Measurements from ENCODE around the gene TBC1D24.
A peak's percentile ranks its signal among the peaks of the same experiment; 100 is the strongest.

The TBC1D24 gene

DNA sequence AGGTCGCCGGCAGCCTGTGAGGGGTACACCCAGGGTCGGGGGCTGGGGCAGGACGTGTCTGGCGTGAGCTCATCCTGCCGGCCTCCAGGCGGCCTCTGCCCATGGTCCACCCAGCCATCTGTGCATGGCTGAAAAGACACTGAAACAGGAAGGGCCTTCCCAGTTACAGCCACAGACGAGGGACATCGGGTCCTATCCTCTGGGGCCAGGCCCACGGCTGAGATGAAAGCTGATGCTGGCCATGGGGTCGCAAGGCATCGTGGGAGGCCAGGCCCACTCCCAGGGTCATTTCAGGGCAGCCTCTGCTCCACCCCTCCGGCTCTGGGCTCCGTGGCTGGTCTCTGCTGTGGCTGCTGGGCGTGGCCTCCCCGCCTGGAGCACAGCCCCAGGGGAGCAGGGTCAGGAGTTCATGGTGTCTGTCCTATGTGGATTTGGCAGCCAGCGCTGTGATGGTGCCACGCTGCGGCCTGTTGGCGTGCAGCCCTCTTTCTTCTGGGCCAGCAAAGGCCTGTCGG is 22.2 kb downstream of the TBC1D24 start:
- peak; percentile 29; the same call in 1 of the 2 replicates for TF ChIP-seq ZFX (IDR thresholded peaks at IDR 0.05)
- TF ChIP-seq, protein P1, sequence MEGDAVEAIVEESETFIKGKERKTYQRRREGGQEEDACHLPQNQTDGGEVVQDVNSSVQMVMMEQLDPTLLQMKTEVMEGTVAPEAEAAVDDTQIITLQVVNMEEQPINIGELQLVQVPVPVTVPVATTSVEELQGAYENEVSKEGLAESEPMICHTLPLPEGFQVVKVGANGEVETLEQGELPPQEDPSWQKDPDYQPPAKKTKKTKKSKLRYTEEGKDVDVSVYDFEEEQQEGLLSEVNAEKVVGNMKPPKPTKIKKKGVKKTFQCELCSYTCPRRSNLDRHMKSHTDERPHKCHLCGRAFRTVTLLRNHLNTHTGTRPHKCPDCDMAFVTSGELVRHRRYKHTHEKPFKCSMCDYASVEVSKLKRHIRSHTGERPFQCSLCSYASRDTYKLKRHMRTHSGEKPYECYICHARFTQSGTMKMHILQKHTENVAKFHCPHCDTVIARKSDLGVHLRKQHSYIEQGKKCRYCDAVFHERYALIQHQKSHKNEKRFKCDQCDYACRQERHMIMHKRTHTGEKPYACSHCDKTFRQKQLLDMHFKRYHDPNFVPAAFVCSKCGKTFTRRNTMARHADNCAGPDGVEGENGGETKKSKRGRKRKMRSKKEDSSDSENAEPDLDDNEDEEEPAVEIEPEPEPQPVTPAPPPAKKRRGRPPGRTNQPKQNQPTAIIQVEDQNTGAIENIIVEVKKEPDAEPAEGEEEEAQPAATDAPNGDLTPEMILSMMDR (conservative IDR thresholded peaks at IDR 0.05) = no peak
- peak overlapping the region; percentile 85 for H3K27ac ChIP-seq

DNA sequence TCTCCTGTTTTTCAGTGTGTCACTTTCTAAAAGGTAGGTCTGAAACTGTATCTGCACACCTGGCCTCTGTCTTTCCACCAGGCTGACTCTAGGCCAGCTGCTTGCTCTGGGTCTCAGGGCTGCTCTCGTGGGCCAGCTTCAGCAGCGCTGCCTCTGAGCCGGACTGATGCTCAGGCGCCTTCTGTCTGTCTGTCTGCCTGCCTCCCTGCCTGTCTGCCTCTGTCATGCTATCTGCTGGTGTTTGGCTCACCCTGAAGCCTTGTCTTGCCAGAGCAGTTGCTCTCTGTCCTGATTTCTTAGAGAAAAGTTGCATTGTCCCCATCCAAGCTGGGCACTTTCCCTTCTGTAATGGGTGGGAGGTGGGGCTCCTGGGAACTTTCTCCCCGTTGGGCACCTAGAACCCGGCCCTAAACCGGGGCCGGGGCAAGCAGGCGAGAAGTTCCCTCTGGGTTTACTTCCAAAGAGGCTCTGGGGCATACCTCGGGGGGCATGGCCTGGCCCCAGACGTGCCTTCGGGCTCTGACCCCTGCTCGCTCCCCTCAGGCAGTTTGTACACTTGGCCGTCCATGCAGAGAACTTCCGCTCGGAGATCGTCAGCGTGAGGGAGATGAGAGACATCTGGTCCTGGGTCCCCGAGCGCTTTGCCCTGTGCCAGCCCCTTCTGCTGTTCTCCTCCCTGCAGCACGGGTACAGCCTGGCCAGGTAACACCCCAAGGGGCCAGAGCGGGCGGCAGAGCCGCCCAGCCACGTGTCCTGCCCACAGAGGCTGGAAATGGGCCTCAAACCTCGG is 23.0 kb downstream of the TBC1D24 start:
- peak overlapping the region; percentile 85 for H3K27ac ChIP-seq
- TF ChIP-seq ZFX (IDR thresholded peaks at IDR 0.05) = no peak
- TF ChIP-seq, protein P1 (conservative IDR thresholded peaks at IDR 0.05) = no peak

DNA sequence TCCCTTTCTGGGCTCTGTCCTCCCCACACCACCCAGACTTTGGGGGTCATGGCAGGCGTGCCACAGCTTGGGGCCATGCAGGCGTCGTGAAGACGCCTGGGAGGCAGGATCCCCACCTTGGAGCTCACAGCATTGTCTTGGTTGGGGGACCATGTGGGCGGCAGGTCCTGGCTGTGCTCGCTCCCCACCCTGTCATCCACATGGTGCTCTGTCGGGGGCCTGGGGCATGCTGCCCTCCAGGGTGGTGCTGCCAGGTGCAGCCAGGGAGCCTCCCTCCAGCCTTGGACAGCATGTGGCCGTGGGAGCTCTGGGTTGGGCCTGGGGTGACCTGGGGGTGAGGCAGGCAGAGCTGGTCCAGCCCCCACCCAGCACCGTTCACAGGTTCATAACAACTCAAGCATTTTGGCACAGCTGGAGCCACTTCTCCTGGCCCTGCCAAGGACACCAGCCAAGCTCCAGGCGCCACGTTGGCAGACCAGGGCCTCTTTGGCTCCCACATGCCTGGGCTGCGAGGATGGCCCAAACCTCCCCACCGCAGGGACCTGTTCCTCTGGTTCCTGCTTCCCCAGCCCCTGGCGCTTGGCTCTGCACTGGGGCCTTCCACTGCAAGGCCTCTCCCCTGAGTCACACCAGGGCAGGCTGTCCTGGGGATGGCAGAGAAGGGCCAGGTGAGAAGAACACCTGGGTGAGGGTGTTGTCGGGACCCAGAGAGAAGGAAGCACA is 23.8 kb downstream of the TBC1D24 start:
- peak; percentile 69; the same call in 1 of the 2 replicates for TF ChIP-seq ZFX (IDR thresholded peaks at IDR 0.05)
- TF ChIP-seq, protein P1 (conservative IDR thresholded peaks at IDR 0.05) = no peak

DNA sequence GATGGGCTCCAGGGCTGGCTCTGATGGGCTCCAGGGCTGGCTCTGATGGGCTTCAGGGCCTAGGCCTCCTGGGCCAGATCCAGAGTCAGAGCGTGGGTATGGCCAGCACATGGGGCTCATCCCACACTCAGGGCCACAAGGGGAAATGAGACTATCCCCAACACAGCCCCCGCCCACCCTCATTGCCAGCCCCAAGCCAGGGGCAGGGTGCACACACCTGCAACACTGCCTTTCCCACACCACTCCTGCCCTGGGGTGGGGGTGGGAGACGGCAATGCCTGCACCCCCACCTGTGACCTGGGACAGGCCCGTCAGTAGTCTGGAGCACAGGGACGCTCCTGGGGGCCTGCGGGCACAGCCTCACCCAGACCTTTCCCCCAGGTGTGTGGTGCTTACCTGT is 24.5 kb downstream of the TBC1D24 start:
- peak overlapping the region; percentile 85 for H3K27ac ChIP-seq
- TF ChIP-seq ZFX (IDR thresholded peaks at IDR 0.05) = no peak
- TF ChIP-seq, protein P1 (conservative IDR thresholded peaks at IDR 0.05) = no peak

More for the DNA sequence above, 23.8 kb downstream of the TBC1D24 start:
- H3K27ac ChIP-seq = peak overlapping the region; percentile 85

DNA sequence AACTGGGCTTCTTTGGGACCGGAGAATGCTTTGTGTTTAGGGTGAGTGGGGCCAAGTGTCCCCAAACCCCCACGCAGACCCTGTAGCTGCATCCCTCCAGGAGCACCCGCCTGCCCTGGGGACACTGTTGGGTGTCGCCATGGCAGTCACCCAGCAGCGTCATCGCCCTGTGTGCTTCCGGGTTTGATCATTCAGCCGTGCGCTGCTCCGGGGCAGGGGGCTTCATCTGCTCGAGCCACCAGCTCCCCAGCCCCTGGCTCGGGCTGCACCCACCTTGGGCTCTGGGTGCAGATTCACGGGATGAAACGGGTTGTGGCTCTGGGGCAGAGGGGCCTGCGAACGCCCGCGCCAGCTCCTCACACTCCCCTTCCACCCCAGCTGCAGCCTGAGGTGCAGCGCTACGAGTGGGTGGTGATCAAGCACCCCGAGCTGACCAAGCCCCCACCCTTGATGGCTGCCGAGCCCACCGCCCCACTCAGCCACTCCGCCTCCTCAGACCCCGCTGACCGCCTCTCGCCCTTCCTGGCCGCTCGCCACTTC is 25.0 kb downstream of the TBC1D24 start:
- peak overlapping the region; percentile 85 for H3K27ac ChIP-seq
- TF ChIP-seq, protein P1 (conservative IDR thresholded peaks at IDR 0.05) = no peak
- no peak for TF ChIP-seq ZFX (IDR thresholded peaks at IDR 0.05)

DNA sequence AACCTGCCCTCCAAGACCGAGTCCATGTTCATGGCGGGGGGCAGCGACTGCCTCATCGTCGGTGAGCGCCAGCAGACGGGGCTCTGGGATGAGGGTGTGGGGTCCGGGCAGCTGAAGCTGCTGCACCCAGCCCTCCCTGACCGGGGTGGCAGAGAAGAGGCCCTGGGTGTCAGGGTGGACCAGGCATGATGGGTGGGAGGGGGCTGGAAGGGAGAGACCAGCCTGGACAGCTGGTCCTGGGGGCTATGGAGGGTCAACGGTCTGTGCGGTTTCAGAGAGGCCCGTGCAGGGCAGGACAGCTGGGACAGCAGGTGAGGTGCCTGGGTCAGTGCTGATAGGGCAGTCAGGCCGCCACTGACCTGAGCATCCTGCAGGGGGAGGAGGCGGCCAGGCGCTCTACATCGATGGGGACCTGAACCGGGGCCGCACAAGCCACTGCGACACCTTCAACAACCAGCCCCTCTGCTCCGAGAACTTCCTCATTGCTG is 25.5 kb downstream of the TBC1D24 start:
- no peak for TF ChIP-seq ZFX (IDR thresholded peaks at IDR 0.05)
- TF ChIP-seq, protein P1 (conservative IDR thresholded peaks at IDR 0.05) = no peak

More for the DNA sequence above, 25.5 kb downstream of the TBC1D24 start:
- peak overlapping the region; percentile 85; the same call in 1 of the 2 replicates for H3K27ac ChIP-seq

All from C4-2B (cell line).